Esophagus muscularis mucosa (tissue), 4 donors: ENCODE measurements around the gene NTM. TPM values are rescaled to one million over a fixed set of nuclear protein-coding genes. Genes with fewer than 3 reads are reported as not detected.
A peak's percentile ranks its signal among the peaks of the same experiment; 100 is the strongest.

Experiments used
- DNase-seq: peaks from one replicate; pipeline ENCODE4 v3.0.0-alpha.2; 2017; ENCODE audit errors: extremely low spot score
- H3K27ac ChIP-seq, 4 donors: fragments of 200-600 bp; sonication (generic); replicated peaks in 1 of 4; 1 replicate in 3 of 4; 2 replicates in 1 of 4; pipeline ENCODE4 v1.5.1; 2016 to 2019; ENCODE audit warnings: mild to moderate bottlenecking in 1 of 4
- H3K27me3 ChIP-seq, 4 donors: fragments of 200-600 bp; sonication (generic); one replicate each; pipeline versions ENCODE4 v1.5.1 to v1.6.0; 2016 to 2019
- H3K36me3 ChIP-seq, 4 donors: fragments of 200-600 bp; sonication (generic); one replicate each; pipeline ENCODE4 v1.5.1; 2016 to 2019
- H3K4me1 ChIP-seq, 4 donors: fragments of 200-600 bp; sonication (generic); one replicate each; pipeline ENCODE4 v1.5.1; 2016 to 2019
- H3K4me3 ChIP-seq, 4 donors: fragments of 200-600 bp; sonication (generic); 1 replicate in 2 of 4; 2 replicates in 2 of 4; pipeline ENCODE4 v1.5.1; 2016 to 2019; ENCODE audit warnings: mild to moderate bottlenecking in 4 of 4, moderate library complexity in 1 of 4
- H3K9me3 ChIP-seq, 4 donors: fragments of 200-600 bp; sonication (generic); 1 replicate in 3 of 4; 2 replicates in 1 of 4; pipeline ENCODE4 v1.5.1; 2016 to 2019
- CTCF ChIP-seq, 3 experiments: fragments of 200-600 bp in 2 of 3; fragments of 450-650 bp in 1 of 3; sonication (generic) in 2 of 3; IDR thresholded peaks; one replicate each; pipeline ENCODE4 v1.5.1; 2017 to 2019; ENCODE audit warnings: antibody characterized with exemption in 3 of 3, mild to moderate bottlenecking in 2 of 3, moderate library complexity in 1 of 3
- EP300 ChIP-seq: sonication (generic); formaldehyde crosslinking; IDR thresholded peaks from one replicate; pipeline ENCODE4 v1.6.1; 2017; ENCODE audit warnings: antibody characterized with exemption
- POLR2A ChIP-seq: fragments of 450-650 bp; IDR thresholded peaks from one replicate; pipeline ENCODE4 v1.6.1; 2017; ENCODE audit warnings: antibody characterized with exemption, moderate library complexity, mild to moderate bottlenecking, low read depth
- POLR2AphosphoS5 ChIP-seq, 2 donors: sonication (generic); formaldehyde crosslinking; IDR thresholded peaks; one replicate each; pipeline ENCODE4 v1.6.1; 2017; ENCODE audit warnings: antibody characterized with exemption in 2 of 2
- WGBS: methylation state at CpG from one replicate; pipeline ENCODE4 v1.1.5; 2018; 5-methylcytosine and 5-hydroxymethylcytosine counted together
- intact Hi-C: fragments of 100-400 bp; cut with DNase I; formaldehyde crosslinking; loops from one replicate; pipeline ENCODE4 v1.15.1; 2023
- total RNA-seq, 4 donors: library from RNA; depleted of rRNA; stranded (reverse); fragments of >200 nt; gene quantifications; one replicate each; pipeline versions ENCODE4 v1.1.0 to v1.2.1, GENCODE V29; 2016

NTM gene
- total RNA-seq, 4 donors from 2014 or later = 5.6 to 25.3 (median 8.3) TPM

- no peak overlapping the region for H3K27ac ChIP-seq
- WGBS = 40% methylated on average over 1 of the region's 1 CpG
- TF ChIP-seq POLR2A (no peak), CTCF (IDR thresholded peaks at IDR 0.05) (no peak), POLR2AphosphoS5 (IDR thresholded peaks at IDR 0.05) (no peak), EP300 (no peak)
- intact Hi-C loops = no loop called here
- no peaks in the 10 kb centered on the region for H3K9me3 ChIP-seq
- H3K4me1 ChIP-seq = peaks cover 0 to 11% (median 1%) of the 10 kb centered on the region in 4 donors
- H3K36me3 ChIP-seq = no peaks in the 10 kb centered on the region
- no peak overlapping the region for H3K4me3 ChIP-seq
- DNase-seq = no peak
- H3K27me3 ChIP-seq = no peaks in the 10 kb centered on the region
Observed at GRCh38 chr11:132094598-132094997, 724.2 kb downstream of the NTM start.

- Histone ChIP-seq H3K4me3 (no peak overlapping the region), H3K27me3 (no peaks in the 10 kb centered on the region), H3K9me3 (no peaks in the 10 kb centered on the region), H3K27ac (no peak overlapping the region), H3K36me3 (no peaks in the 10 kb centered on the region), H3K4me1 (peaks cover 0 to 11% (median 1%) of the 10 kb centered on the region in 4 donors)
- TF ChIP-seq POLR2A (no peak), CTCF (IDR thresholded peaks at IDR 0.05) (no peak), POLR2AphosphoS5 (IDR thresholded peaks at IDR 0.05) (no peak), EP300 (no peak)
- WGBS = 66% methylated on average over 9 of the region's 13 CpGs
- intact Hi-C loops = no loop called here
- DNase-seq = no peak
Observed at GRCh38 chr11:132095230-132096131, 725.1 kb downstream of the NTM start.

GRCh38 chr11:132096132-132096825 lies 725.9 kb downstream of the NTM start:
- no peak overlapping the region for H3K27ac ChIP-seq
- intact Hi-C loops = no loop called here
- no peaks in the 10 kb centered on the region for H3K9me3 ChIP-seq
- WGBS = 93% methylated on average over 11 of the region's 11 CpGs
- H3K4me1 ChIP-seq = peaks cover 0 to 11% (median 1%) of the 10 kb centered on the region in 4 donors
- H3K36me3 ChIP-seq = no peaks in the 10 kb centered on the region
- H3K4me3 ChIP-seq = no peak overlapping the region
- H3K27me3 ChIP-seq = no peaks in the 10 kb centered on the region
- TF ChIP-seq POLR2A (no peak), POLR2AphosphoS5 (IDR thresholded peaks at IDR 0.05) (no peak), CTCF (IDR thresholded peaks at IDR 0.05) (no peak), EP300 (no peak)
- no peak for DNase-seq

- no peak for DNase-seq
Observed at GRCh38 chr11:132099692-132100091, 729.3 kb downstream of the NTM start.

More at GRCh38 chr11:132099692-132100091, 729.3 kb downstream of the NTM start:
- no peaks in the 10 kb centered on the region for H3K36me3 ChIP-seq
- H3K4me1 ChIP-seq = peaks cover 0 to 8% (median 1%) of the 10 kb centered on the region in 4 donors
- intact Hi-C loops = no loop called here
- no peak overlapping the region for H3K27ac ChIP-seq
- H3K4me3 ChIP-seq = no peak overlapping the region
- WGBS = 76% methylated on average over 4 of the region's 4 CpGs
- H3K9me3 ChIP-seq = no peaks in the 10 kb centered on the region
- no peak for TF ChIP-seq POLR2AphosphoS5 (IDR thresholded peaks at IDR 0.05)
- no peak for TF ChIP-seq POLR2A
- no peak for TF ChIP-seq EP300
- TF ChIP-seq CTCF (IDR thresholded peaks at IDR 0.05) = peak in 1 of 3 experiments; percentile 29
- H3K27me3 ChIP-seq = no peaks in the 10 kb centered on the region
